Measurements from ENCODE around the gene LRRC3C. TPM values are rescaled to one million over a fixed set of nuclear protein-coding genes. Genes with fewer than 3 reads are reported as not detected.
A peak's percentile ranks its signal among the peaks of the same experiment; 100 is the strongest.

LRRC3C gene
- total and polyA plus RNA-seq, 10 donors, result 0.08 TPM; not detected in 9

DNA sequence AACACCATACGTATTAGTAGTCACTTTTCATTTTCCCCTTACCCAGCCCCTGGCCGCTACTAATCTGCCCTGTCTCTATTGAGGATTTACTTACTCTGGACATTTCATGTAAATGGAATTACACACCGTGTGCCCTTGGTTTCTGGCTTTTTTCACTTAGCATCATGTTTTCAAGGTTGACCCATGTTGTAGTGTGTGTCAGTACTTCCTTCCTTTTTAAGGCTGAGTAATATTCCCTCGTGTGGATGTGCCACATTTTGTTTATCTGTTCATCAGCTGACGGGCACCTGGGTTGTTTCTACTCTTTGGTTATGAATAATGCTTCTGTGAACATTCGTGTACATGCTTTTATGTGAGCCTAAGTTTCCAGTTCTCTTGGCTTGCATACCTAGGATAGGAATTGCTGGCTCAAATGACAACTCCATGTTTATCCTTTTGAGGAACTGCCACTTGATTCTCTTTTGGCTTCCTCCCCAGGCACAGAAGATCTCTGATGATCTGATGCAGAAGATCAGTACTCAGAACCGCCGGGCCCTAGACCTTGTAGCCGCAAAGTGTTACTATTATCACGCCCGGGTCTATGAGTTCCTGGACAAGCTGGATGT lies 60.8 kb downstream of the LRRC3C start:
- H3K4me1 ChIP-seq, result peaks cover 0 to 34% (median 3%) of the 10 kb centered on the region in 6 donors
- DNase-seq, result no peak
- H3K9me3 ChIP-seq, result no peaks in the 10 kb centered on the region
- H3K36me3 ChIP-seq, result peaks cover 13 to 99% (median 92%) of the 10 kb centered on the region in 6 donors
- H3K27ac ChIP-seq, result peak overlapping the region in 1 of 8 donors; percentile 1
- no peak overlapping the region for H3K4me3 ChIP-seq
- H3K27me3 ChIP-seq (replicated peaks in 1 of 7), result no peaks in the 10 kb centered on the region
- intact Hi-C loops (cut with DNase I; ENCODE audit: low total_unique reads), result no loop called here
- 83 to 91% (median 86%) methylated on average over 11 of the region's 11 CpGs for WGBS, 5 donors
- TF ChIP-seq POLR2A (IDR thresholded peaks at IDR 0.05) (no peak), POLR2AphosphoS5 (IDR thresholded peaks at IDR 0.05) (no peak)
- TF ChIP-seq, protein P1, sequence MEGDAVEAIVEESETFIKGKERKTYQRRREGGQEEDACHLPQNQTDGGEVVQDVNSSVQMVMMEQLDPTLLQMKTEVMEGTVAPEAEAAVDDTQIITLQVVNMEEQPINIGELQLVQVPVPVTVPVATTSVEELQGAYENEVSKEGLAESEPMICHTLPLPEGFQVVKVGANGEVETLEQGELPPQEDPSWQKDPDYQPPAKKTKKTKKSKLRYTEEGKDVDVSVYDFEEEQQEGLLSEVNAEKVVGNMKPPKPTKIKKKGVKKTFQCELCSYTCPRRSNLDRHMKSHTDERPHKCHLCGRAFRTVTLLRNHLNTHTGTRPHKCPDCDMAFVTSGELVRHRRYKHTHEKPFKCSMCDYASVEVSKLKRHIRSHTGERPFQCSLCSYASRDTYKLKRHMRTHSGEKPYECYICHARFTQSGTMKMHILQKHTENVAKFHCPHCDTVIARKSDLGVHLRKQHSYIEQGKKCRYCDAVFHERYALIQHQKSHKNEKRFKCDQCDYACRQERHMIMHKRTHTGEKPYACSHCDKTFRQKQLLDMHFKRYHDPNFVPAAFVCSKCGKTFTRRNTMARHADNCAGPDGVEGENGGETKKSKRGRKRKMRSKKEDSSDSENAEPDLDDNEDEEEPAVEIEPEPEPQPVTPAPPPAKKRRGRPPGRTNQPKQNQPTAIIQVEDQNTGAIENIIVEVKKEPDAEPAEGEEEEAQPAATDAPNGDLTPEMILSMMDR (IDR thresholded peaks at IDR 0.05 in 8 of 11, conservative IDR thresholded peaks at IDR 0.05 in 3 of 11), result no peak

DNA sequence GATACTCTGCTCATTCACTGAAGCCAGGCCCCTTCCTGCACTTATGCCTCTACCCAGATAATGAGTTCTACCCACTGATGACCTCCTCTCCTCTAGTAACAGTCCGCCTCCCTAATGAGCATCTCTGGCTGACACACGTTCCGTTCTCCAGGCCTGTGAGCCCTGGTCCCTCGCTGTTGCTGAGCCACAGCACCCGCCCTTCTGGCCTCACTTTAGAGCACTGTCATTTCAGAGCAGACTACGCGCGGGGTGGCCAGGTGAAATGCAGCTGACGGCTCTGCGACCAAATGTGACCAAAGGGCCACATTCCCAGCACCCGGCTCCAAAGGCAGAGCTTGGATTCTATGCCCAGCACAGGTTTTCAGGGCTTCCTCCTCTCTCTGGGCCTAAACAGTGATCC lies 66.9 kb downstream of the LRRC3C start:
- intact Hi-C loops (cut with DNase I; ENCODE audit: low total_unique reads), result no loop called here
- Histone ChIP-seq H3K27me3 (replicated peaks in 1 of 7) (no peaks in the 10 kb centered on the region), H3K36me3 (peaks cover 15 to 97% (median 92%) of the 10 kb centered on the region in 6 donors), H3K4me1 (peaks cover 0 to 10% (median 0%) of the 10 kb centered on the region in 6 donors), H3K9me3 (no peaks in the 10 kb centered on the region), H3K4me3 (no peak overlapping the region), H3K27ac (no peak overlapping the region)
- no peak for DNase-seq
- WGBS, 5 donors, result 91 to 97% (median 95%) methylated on average over 7 to 11 of the region's 11 CpGs
- TF ChIP-seq, protein P1 (IDR thresholded peaks at IDR 0.05 in 8 of 11, conservative IDR thresholded peaks at IDR 0.05 in 3 of 11), result no peak
- no peak for TF ChIP-seq POLR2AphosphoS5 (IDR thresholded peaks at IDR 0.05)
- TF ChIP-seq POLR2A (IDR thresholded peaks at IDR 0.05), result no peak

Other genes with a start within 250 kb of the LRRC3C start
- gene PGAP3, start 239.7 kb upstream of the LRRC3C start, total RNA-seq, result 10 to 100 TPM; 15.5 to 27.4 (median 20.7) TPM
- gene PGAP3, start 239.7 kb upstream of the LRRC3C start, polyA plus RNA-seq, result 10 to 100 TPM; 11.5 to 21.3 (median 18.3) TPM
- gene ERBB2, start 227.7 kb upstream of the LRRC3C start, total RNA-seq, result 10 to 100 TPM in 5 of 7 donors, 1 to 10 TPM in 2; 8.5 to 15.9 (median 13.8) TPM
- 1 to 10 TPM; 3.4 to 6.6 (median 4.3) TPM for gene ERBB2, start 227.7 kb upstream of the LRRC3C start, polyA plus RNA-seq
- gene MIEN1, start 197.2 kb upstream of the LRRC3C start, total RNA-seq, result 10 to 100 TPM; 28.0 to 58.2 (median 40.5) TPM
- 10 to 100 TPM; 60.9 to 85.2 (median 78.7) TPM for gene MIEN1, start 197.2 kb upstream of the LRRC3C start, polyA plus RNA-seq
- 1 to 10 TPM in 2 of 7 donors, under 1 TPM in 4, not detected in 1; 0.51 to 1.9 (median 0.66) TPM for gene GRB7, start 189.8 kb upstream of the LRRC3C start, total RNA-seq
- gene GRB7, start 189.8 kb upstream of the LRRC3C start, polyA plus RNA-seq, result under 1 TPM; 0.04 to 0.19 (median 0.14) TPM
- 100 to 1,000 TPM in 1 of 7 donors, 10 to 100 TPM in 6; 79.1 to 132 (median 86.4) TPM for gene IKZF3, start 63.4 kb upstream of the LRRC3C start, total RNA-seq
- gene IKZF3, start 63.4 kb upstream of the LRRC3C start, polyA plus RNA-seq, result 10 to 100 TPM; 17.5 to 33.3 (median 27.8) TPM
- gene ZPBP2, start 59.5 kb upstream of the LRRC3C start, total RNA-seq, result under 1 TPM in 3 of 7 donors, not detected in 4; 0.16 to 0.46 (median 0.17) TPM
- gene ZPBP2, start 59.5 kb upstream of the LRRC3C start, polyA plus RNA-seq, result under 1 TPM; 0.22 to 0.29 (median 0.24) TPM
- gene GSDMB, start 9.1 kb upstream of the LRRC3C start, total RNA-seq, result 10 to 100 TPM; 15.4 to 30.0 (median 21.4) TPM
- 10 to 100 TPM; 13.1 to 41.9 (median 18.2) TPM for gene GSDMB, start 9.1 kb upstream of the LRRC3C start, polyA plus RNA-seq
- gene ORMDL3, start 131 bp upstream of the LRRC3C start, total RNA-seq, result 10 to 100 TPM; 48.0 to 77.6 (median 58.2) TPM
- gene ORMDL3, start 131 bp upstream of the LRRC3C start, polyA plus RNA-seq, result 10 to 100 TPM; 34.7 to 44.0 (median 40.5) TPM
- 1 to 10 TPM in 1 of 7 donors, under 1 TPM in 4, not detected in 2; 0.30 to 1.2 (median 0.50) TPM for gene GSDMA, start 35.3 kb downstream of the LRRC3C start, total RNA-seq
- under 1 TPM in 2 of 3 donors, not detected in 1; 0.07 to 0.24 TPM for gene GSDMA, start 35.3 kb downstream of the LRRC3C start, polyA plus RNA-seq
- 10 to 100 TPM; 57.4 to 70.6 (median 65.5) TPM for gene PSMD3, start 53.1 kb downstream of the LRRC3C start, total RNA-seq
- gene PSMD3, start 53.1 kb downstream of the LRRC3C start, polyA plus RNA-seq, result 10 to 100 TPM; 35.6 to 50.8 (median 43.5) TPM
- gene CSF3, start 87.7 kb downstream of the LRRC3C start, total RNA-seq, result 1 to 10 TPM in 2 of 7 donors, under 1 TPM in 1, not detected in 4; 0.54 to 1.8 (median 1.6) TPM
- gene CSF3, start 87.7 kb downstream of the LRRC3C start, polyA plus RNA-seq, result 1 to 10 TPM in 2 of 3 donors, under 1 TPM in 1; 0.24 to 1.4 (median 1.2) TPM
- 100 to 1,000 TPM in 1 of 7 donors, 10 to 100 TPM in 6; 71.7 to 102 (median 79.1) TPM for gene MED24, start 126.7 kb downstream of the LRRC3C start, total RNA-seq
- 10 to 100 TPM; 29.2 to 54.4 (median 42.7) TPM for gene MED24, start 126.7 kb downstream of the LRRC3C start, polyA plus RNA-seq
- gene THRA, start 135.2 kb downstream of the LRRC3C start, total RNA-seq, result 10 to 100 TPM; 14.6 to 36.1 (median 19.7) TPM
- 10 to 100 TPM in 1 of 3 donors, 1 to 10 TPM in 2; 3.9 to 12.9 (median 4.7) TPM for gene THRA, start 135.2 kb downstream of the LRRC3C start, polyA plus RNA-seq
- 10 to 100 TPM in 4 of 7 donors, 1 to 10 TPM in 3; 5.5 to 15.8 (median 10.2) TPM for gene NR1D1, start 172.9 kb downstream of the LRRC3C start, total RNA-seq
- gene NR1D1, start 172.9 kb downstream of the LRRC3C start, polyA plus RNA-seq, result 1 to 10 TPM; 3.3 to 6.4 (median 5.2) TPM
- gene MSL1, start 194.2 kb downstream of the LRRC3C start, total RNA-seq, result 100 to 1,000 TPM; 101 to 154 (median 127) TPM
- 10 to 100 TPM; 52.6 to 85.0 (median 73.3) TPM for gene MSL1, start 194.2 kb downstream of the LRRC3C start, polyA plus RNA-seq
- gene CASC3, start 212.8 kb downstream of the LRRC3C start, total RNA-seq, result 100 to 1,000 TPM in 1 of 7 donors, 10 to 100 TPM in 6; 67.0 to 105 (median 78.5) TPM
- gene CASC3, start 212.8 kb downstream of the LRRC3C start, polyA plus RNA-seq, result 10 to 100 TPM; 20.2 to 38.9 (median 35.0) TPM
- gene RAPGEFL1, start 249.7 kb downstream of the LRRC3C start, total RNA-seq, result 10 to 100 TPM in 2 of 7 donors, 1 to 10 TPM in 5; 5.1 to 12.7 (median 9.5) TPM
- gene RAPGEFL1, start 249.7 kb downstream of the LRRC3C start, polyA plus RNA-seq, result 1 to 10 TPM; 2.9 to 5.9 (median 3.3) TPM